Stimulated activated CD4-positive, alpha-beta T cell treated with anti-CD3 and anti-CD28 coated beads, Interleukin-4, amount 100 ng/mL, for 4 hours (primary cell): ENCODE data around the gene TMEM8B.

Experiments
- DNase-seq, 2 experiments: peaks; one replicate each; pipeline ENCODE4 v3.0.0-alpha.2; 2020

The TMEM8B gene

GRCh38 chr9:35840881-35841644, 12.0 kb downstream of the TMEM8B start:
- DNase-seq, result no peak

- DNase-seq, result no peak
These were observed 12.5 kb downstream of the TMEM8B start for GRCh38 chr9:35841645-35841900.

GRCh38 chr9:35842020-35842745, 13.2 kb downstream of the TMEM8B start:
- DNase-seq, result no peak

GRCh38 chr9:35842795-35843194, 13.8 kb downstream of the TMEM8B start:
- DNase-seq, result no peak

- no peak for DNase-seq
These were observed 15.7 kb downstream of the TMEM8B start for GRCh38 chr9:35844628-35845270.

GRCh38 chr9:35845824-35846771, 17.1 kb downstream of the TMEM8B start:
- no peak for DNase-seq

- DNase-seq, result no peak
These were observed 19.0 kb downstream of the TMEM8B start for GRCh38 chr9:35847792-35848572.

GRCh38 chr9:35852267-35852815, 23.3 kb downstream of the TMEM8B start:
- DNase-seq, result no peak

GRCh38 chr9:35852876-35853865, 24.1 kb downstream of the TMEM8B start:
- DNase-seq, result no peak

GRCh38 chr9:35854091-35854762, 25.2 kb downstream of the TMEM8B start:
- no peak for DNase-seq

GRCh38 chr9:35856206-35856605, 27.2 kb downstream of the TMEM8B start:
- DNase-seq, result no peak

- DNase-seq, result no peak
These were observed 27.9 kb downstream of the TMEM8B start for GRCh38 chr9:35856882-35857281.

- DNase-seq, result no peak
These were observed 29.4 kb downstream of the TMEM8B start for GRCh38 chr9:35858458-35858857.

GRCh38 chr9:35859310-35859989, 30.4 kb downstream of the TMEM8B start:
- no peak for DNase-seq

GRCh38 chr9:35859990-35860339, 30.9 kb downstream of the TMEM8B start:
- no peak for DNase-seq

GRCh38 chr9:35861161-35861897, 32.3 kb downstream of the TMEM8B start:
- DNase-seq, result no peak

GRCh38 chr9:35862328-35862727, 33.3 kb downstream of the TMEM8B start:
- DNase-seq, result no peak

- no peak for DNase-seq
These were observed 34.6 kb downstream of the TMEM8B start for GRCh38 chr9:35863583-35863982.
